VCaP (cell line): ENCODE data around the gene USP36.
A peak's percentile ranks its signal among the peaks of the same experiment; 100 is the strongest.

Source experiments
- H3K27ac ChIP-seq: fragments of 450-650 bp; 2 replicates; pipeline ENCODE4 v1.5.1; 2017
- TF ChIP-seq, protein P1 (sequence below): fragments of 450-650 bp; conservative IDR thresholded peaks from 2 replicates; pipeline ENCODE4 v1.5.1; 2017; ENCODE audit warnings: mild to moderate bottlenecking, moderate library complexity

The USP36 gene

DNA sequence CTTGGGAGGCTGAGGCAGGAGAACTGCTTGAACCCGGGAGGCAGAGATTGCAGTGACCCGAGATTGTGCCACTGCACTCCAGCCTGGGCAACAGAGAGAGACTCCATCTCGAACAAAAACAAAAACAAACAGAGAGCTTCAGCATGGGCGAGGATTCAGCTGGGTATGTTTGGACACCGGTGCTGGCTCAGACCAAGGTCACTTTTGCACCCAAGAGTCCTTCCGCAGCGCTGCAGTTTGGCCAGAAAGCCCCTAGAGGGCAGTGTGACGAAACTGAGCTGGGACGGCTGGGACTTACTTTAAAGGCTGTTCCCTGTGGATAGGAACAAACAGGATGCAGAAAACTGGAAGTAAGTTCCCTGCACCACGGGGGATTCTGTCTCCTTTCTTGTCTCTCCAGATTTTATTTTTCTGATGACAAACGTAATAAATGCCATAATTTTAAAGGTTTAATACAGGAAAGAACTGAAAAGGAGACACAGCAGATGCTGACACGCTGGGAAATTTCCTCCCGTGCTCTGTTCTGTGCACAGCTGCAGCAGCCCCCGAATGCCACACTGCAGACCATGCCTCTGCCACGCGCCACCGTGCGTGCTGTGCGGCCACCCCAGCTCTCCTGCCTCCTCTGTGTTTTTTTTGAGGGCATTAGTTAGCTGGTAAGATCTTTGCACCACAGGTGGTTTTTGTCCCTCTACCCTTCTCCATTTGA, 25.2 kb upstream of the USP36 start:
- TF ChIP-seq, protein P1, sequence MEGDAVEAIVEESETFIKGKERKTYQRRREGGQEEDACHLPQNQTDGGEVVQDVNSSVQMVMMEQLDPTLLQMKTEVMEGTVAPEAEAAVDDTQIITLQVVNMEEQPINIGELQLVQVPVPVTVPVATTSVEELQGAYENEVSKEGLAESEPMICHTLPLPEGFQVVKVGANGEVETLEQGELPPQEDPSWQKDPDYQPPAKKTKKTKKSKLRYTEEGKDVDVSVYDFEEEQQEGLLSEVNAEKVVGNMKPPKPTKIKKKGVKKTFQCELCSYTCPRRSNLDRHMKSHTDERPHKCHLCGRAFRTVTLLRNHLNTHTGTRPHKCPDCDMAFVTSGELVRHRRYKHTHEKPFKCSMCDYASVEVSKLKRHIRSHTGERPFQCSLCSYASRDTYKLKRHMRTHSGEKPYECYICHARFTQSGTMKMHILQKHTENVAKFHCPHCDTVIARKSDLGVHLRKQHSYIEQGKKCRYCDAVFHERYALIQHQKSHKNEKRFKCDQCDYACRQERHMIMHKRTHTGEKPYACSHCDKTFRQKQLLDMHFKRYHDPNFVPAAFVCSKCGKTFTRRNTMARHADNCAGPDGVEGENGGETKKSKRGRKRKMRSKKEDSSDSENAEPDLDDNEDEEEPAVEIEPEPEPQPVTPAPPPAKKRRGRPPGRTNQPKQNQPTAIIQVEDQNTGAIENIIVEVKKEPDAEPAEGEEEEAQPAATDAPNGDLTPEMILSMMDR: peak; percentile 98
- H3K27ac ChIP-seq: peak overlapping the region; percentile 41; the same call in 1 of the 2 replicates

DNA sequence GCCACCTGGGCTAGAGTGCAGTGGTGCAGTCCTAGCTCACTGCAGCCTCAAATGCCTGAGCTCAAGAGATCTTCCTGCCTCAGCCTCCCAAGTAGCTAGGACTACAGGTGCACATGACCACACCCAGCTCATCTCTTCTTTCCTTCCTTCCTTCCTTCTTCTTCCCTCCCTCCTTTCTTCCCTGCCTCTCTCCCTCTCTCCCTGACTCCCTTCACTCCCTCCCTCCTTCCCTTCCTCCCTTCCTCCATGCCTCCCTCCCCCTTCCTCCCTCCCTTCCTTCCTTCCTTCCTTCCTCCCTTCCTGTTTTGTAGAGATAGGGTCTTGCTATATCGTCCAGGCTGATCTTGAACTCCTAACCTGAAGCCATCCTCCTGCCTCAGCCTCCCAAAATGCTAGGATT, 23.5 kb upstream of the USP36 start:
- H3K27ac ChIP-seq: no peak overlapping the region
- TF ChIP-seq, protein P1: no peak

DNA sequence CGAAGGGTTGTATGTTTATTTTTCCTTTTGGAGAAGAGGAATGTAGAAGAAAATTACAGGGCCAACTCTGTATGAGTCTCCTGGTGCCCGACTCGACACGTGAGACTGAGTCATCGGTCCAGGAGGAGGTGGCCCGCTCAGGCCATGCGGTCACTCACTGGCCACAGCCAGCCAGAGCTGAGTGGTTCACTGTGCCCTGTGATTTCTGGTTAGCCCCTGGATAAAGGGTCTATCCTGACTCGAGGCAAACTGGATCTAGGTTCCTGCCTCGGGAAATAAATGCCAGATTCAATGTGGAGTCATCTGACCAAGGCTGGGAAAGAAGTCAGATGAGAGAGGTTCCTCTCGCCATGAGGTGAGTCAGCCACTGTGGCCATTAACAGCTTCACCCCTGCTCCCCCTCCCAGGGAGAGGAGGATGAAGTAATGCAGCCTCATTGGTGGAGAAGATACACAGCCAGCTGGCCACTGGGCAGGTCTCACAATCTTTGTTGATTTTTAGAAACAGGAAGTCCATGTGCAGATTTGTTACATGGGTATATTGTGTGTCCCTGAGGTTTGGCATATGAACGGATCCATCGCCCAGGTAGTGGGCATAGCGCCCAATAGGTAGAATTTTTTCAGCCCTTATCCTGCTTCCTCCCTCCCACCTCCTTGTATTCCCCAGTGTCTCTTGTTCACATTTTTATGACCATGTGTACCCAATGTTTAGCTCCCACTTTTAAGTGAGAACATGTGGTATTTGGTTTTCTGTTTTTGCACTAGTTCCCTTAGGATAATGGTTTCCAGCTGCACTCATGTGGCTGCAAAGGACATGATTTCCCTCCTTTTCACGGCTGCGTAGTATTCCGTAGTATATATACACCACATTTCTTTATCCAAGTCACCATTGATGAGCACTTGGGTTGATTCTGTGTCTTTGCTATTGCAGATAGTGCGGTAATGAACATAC, 21.7 kb upstream of the USP36 start:
- TF ChIP-seq, protein P1: no peak
- no peak overlapping the region for H3K27ac ChIP-seq

DNA sequence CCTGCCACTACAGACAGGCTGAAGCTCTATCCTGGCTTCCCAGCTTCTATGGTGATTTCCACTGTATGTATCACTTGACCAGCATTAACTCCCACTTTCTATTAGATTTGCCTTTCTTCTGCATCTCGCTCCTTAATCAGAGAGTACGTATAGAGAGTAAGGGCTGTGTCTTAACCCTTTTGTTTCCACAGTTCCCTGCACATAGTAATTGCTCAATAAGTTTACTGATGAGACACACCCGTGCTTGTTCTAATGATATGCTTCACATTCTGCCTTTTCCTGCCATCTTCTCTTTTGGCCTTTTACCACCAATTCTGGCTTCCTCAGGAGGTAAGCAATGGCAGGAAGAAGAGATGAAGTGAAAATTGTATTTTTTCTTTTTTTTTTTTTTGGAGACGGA, 20.6 kb upstream of the USP36 start:
- no peak overlapping the region for H3K27ac ChIP-seq
- TF ChIP-seq, protein P1: no peak

DNA sequence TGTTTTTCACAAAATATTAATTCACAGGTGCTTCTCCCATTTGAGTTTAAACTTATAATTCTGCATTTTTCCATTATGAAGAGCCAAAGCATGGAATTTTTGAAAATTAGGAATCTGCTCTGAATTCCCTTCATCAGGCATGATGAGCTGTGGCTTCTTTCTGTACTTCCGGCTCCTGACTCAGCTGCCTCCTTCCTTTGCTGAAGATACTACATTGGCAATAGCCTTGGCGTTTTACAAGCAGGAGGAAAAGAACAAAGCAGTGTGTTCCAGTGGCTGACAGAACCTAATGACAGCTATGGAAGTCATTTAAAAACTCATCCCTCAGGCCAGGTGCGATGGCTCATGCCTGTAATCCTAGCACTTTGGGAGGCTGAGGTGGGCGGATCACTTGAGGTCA, 18.4 kb upstream of the USP36 start:
- H3K27ac ChIP-seq: no peak overlapping the region
- TF ChIP-seq, protein P1: no peak

DNA sequence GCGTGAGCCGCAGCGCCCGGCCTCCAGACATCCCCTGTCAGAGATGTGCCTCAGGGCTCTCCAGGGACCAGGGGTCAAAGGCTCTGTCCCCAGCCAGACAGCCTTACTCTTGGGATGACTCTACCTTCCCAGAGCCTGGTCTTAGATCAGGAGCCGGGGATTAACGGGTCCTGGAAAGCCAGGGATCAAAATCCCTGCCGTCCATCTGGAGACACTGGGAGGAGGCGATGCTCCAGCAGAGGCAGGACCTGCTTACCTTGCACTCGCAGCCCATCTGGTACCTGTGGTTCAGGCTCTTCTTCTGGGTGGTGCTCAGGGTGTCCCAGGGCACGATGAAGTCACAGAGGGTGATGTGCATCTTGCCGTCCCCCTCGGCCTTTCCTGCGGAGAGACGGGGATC, 16.7 kb upstream of the USP36 start:
- TF ChIP-seq, protein P1: no peak

DNA sequence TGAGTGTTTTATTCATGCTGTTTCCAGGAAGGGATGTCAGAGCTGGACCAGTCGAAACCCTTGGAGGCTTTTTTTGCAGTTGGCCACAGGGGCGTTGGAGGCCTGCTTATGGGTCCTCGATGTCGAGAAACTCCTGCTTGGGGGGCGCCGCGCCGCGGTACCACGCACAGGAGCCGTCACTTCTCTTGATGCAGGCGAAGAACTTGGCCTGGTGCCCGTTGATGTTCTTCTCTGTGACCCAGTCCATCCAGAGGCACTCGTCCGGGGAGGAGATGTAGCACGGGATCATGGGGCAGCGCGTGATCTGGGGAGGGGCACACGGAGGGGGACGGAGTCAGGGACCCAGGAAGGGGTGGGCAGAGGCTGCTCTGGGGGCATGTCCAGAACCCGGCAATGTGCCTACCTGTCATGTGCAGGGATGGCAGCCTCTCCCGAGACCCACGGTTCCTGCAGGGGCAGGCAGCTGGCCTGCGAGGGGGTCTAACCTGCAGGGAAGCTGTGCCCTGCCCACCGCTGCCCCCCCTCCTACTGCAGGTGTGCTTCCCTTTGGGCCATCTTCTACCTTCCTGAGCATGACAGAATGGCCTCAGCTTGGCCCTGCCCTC, 15.0 kb upstream of the USP36 start:
- TF ChIP-seq, protein P1: no peak
- no peak overlapping the region; the same call in 1 of the 2 replicates for H3K27ac ChIP-seq

More for the DNA sequence above, 16.7 kb upstream of the USP36 start:
- no peak overlapping the region for H3K27ac ChIP-seq
